Colon (tissue), 2 donors: ENCODE data around the gene KLHDC7B.
"Not testable (repeated sequence)": the region's sequence is repeated elsewhere in the genome, so short reads cannot be mapped to it uniquely, and the experiment has no call there.

Source experiments
- FAIRE-seq: peaks from 2 replicates; lab custom pipeline; 2012; peaks lifted over from hg19 to GRCh38; lab: Jason Lieb, UNC
- donor health status: control.
- donor health status: control.

The KLHDC7B gene

GRCh38 chr22:50517495-50518260 is 28.0 kb upstream of the KLHDC7B start:
- no peak for FAIRE-seq

DNA sequence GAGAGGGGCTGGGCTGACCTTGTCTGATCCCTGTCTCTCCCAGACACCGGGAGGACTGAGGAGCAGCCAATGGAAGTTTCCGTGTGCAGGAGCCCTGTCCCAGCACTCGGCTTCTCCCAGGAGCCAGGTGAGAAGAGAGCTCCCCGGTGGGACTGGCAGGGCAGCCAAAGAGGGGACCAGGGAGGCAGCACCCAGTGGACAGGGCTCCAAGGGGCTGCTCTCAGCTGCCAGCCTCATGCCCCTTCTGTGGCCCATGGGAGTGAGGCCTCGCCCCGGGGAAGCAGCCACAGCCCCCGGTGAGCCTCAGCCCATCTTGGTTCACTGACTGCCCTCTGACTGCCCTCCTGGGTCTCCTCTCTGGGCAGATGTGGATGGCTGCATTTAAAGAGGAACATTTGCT is 27.1 kb upstream of the KLHDC7B start:
- FAIRE-seq = no peak

DNA sequence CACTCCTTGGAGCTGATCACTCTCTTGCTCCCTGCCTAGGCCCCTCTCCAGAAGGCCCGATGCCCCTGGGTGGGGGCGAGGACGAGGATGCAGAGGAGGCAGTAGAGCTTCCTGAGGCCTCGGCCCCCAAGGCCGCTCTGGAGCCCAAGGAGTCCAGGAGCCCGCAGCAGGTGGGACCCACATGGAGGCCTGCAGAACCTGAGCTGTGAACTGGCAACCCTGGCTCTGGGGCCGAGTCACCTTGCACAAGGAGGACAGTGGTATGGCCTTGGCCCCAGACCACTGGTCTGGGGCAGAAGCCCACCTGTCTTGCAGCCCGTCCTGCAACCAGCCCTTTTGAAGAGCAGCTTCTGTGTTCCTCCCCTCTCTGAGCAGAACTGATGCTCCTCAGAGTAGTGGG is 26.5 kb upstream of the KLHDC7B start:
- no peak for FAIRE-seq

DNA sequence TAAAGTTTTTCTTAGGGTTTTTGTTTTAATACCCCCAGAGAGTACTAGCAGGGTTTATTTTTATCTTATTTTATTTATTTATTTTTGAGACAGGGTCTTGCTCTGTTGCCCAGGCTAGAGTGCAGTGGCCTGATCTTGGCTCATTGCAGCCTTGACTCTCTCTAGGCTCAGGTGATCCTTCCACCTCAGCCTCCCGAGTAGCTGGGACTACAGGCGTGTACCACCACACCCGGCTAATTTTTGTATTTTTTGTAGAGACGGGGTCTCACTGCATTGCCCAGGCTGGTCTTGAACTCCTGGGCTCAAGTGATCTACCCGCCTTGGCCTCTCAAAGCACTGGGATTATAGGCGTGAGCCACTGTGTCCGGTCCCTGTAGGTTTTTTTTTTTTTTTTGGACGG is 25.5 kb upstream of the KLHDC7B start:
- not testable (repeated sequence) for FAIRE-seq

DNA sequence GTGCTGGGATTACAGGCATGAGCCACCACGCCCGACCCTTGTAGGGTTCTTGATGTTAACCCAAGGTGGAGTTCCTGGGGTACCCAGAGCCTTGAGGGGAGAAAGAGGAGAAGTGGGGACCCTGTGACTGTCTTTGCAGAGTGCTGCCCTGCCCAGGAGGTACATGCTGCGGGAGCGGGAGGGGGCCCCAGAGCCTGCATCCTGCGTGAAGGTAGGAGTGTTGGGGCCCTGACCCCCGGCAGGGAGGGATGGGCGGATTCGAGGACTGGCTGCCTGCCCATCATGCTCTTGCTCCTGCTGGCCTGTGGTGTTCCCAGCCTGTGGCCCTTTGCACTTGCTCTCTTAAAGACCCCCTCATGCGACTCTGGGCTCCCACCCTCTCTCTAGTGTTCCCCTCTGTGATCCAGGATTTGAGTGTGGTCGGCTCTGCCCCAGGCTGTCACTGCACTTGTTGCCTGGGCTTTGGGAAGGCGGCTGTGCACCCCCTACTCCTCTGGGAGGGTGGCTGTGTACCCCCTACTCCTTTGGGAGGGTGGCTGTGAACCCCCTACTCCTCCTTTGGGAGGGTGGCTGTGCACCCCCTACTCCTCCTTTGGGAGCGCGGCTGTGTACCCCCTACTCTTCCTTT is 24.8 kb upstream of the KLHDC7B start:
- FAIRE-seq = no peak

DNA sequence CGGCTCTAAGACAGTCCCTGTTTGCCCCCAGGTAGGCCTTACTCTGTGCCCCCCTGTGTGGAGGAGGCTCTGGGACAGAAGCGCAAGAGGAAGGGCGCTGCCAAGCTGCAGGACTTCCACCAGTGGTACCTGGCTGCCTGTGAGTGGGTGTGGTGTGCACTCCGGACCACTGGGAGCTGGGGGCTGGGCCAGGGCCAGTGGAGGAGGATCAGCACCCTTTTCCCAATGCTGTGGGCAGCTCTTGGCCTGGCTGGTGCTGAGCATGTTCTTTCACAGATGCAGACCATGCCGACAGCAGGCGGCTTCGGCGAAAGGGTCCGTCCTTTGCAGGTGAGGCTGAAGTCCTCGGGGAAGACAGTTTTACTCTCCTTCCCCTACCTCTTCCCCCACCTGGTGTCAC is 24.0 kb upstream of the KLHDC7B start:
- no peak for FAIRE-seq

GRCh38 chr22:50522208-50522805 is 23.4 kb upstream of the KLHDC7B start:
- no peak for FAIRE-seq

DNA sequence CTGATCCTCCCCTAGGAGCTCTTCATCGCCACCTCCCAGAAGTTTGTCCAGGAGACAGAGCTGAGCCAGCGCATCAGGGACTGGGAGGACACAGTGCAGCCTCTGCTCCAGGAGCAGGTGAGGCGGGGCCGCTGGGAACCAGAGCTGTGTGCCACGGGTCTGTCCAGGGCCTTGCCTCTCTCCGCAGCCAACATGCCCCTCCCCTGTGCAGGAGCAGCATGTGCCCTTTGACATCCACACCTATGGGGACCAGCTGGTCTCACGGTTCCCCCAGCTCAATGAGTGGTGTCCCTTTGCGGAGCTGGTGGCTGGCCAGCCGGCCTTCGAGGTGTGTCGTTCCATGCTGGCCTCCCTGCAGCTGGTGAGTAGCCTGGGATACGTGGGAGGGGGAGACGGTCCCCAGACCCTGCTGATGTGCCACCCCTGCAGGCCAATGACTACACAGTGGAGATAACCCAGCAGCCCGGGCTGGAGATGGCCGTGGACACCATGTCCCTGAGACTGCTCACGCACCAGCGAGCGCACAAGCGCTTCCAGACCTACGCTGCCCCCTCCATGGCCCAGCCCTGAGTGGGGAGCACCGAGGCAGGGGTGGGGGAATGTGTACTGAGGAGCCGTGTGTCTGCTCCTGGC is 22.8 kb upstream of the KLHDC7B start:
- no peak for FAIRE-seq

DNA sequence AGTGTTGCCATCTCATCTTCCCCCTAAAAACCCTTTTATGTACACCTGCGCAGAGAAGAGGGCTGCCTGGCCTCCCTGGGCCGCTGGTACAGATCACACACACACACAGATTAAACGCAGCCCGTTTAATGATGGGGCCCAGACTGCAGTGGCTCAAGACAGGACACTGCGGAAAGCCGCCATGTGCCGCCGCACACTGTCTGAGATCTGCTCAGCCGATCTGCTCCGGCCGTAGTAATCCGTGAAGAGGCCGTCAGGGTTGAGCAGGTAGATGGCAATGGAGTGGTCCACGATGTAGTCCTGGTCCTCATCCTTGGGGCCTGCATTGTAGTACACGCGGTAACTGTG is 22.3 kb upstream of the KLHDC7B start:
- FAIRE-seq = no peak

GRCh38 chr22:50523806-50524675 is 21.7 kb upstream of the KLHDC7B start:
- no peak for FAIRE-seq

DNA sequence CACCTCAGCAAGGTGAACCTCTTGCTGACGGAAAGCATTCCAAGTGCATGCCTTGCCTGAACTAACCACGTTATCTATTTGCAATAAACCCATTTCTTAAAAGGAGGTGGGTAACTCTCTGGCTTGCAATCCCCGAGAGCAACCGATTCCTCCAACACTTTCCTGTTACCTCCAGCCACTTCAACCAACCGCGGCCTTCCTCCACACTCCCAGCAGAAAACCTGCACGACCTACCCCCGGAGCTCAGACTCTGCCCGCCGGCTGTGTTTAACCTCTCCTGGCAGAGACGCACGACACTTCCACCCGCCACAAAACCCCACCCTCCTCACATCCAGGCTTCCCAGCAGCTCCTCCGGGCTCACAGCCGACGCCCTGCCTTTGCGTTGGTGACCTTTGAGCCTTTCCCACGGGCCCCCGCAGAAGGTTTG is 21.0 kb upstream of the KLHDC7B start:
- FAIRE-seq = no peak

GRCh38 chr22:50525104-50525857 is 20.4 kb upstream of the KLHDC7B start, which contains the start of gene SCO2:
SCO2 (minus strand) TSS chr22:50525598; CDS start chr22:50524411, 1,187 bp downstream.
- FAIRE-seq = no peak

DNA sequence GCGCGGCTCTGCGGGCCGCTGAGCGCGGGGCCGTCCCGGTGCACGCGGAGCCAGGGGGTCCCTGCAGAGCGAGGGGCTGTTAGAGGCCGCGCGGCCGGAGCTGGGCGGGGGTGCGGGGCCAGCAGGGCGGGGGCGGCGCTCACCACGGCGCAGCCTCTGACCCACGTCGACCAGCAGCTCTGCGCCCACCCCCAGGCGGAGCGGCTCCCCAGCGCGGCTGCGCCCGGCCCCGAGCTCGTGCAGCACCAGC is 19.9 kb upstream of the KLHDC7B start:
- no peak for FAIRE-seq

DNA sequence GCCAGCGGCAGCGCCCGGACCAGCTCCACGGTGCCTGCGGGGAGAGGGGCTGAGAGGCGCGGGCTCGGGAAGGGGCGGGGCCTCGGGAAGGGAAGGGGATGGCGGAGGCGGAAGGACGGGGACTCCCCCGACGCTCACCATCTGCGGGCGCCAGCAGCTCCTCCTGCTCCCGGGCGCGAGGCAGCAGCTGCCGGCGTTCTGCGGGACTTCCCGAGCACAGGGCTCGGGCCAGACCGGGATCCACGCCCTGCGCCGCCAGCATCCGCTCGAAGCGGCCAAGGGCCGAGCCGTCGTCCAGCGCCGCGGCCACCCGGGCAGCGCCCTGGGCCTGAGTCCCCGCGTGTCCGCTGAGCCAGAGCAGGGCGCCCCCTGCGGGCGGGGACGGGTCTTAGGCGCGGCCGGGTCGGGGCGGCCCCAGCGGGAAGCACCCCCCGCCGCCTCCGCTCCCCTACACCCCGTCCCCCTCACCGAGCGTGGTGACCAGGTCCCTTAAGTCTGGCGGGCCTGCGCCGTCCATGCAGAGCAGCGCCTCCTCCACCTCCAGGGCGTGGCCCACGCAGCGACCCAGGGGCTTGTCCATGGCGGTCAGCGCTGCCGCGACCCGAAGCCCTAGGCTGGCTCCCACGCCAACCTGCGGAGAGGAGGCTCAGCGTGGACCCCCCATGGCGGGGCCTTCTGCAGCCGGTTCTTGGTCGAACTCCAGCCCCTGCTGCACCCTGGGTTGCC is 19.4 kb upstream of the KLHDC7B start:
- no peak for FAIRE-seq

DNA sequence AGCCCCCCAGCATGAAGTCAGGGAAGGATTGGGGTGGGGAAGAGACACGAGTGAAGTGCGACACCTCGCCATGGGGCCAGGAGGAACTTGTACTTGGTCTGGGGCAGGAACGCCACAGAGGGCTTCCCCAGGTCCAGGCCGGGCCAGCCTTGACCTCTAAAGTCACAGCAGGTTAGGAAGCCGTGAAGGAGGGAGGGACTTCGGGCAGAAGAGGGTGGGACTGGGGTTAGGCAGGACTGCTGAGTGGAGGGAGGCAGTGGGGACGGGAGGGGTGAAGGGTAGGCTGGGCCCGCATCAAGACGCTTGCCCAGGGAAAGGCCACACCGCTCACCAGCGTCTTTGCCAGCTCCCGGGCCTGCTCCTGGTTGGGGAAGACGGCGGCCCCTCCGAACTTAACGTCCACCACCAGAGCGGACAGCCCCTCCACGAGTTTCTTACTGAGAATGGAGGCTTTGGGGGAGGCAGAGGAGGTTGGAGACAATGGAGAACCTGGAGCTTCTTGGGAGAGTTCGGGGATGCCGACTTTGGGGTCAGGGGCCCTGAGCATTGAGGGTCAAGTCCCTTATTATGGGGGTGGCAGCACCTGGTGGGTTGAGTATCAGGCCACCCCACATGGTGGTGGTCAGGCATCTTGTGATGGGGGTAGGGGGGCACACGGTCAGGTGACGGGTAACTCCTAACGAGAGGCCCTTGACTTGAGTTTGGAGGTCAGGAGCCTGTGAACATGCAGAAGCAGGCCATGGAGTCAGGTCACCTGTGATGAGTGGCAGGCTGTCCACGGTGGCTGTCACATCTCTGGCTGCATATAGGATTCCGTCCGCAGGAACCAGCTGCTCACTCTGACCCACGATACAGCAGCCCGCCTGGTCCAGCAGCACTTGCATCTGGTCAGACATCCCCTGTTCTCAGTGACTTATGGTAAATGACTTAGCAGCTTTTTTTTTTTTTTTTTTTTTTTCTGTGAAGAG is 18.6 kb upstream of the KLHDC7B start:
- FAIRE-seq = no peak

GRCh38 chr22:50527921-50528681 is 17.6 kb upstream of the KLHDC7B start:
- no peak for FAIRE-seq

- no peak for FAIRE-seq
These were observed 16.9 kb upstream of the KLHDC7B start for GRCh38 chr22:50528682-50529415.

- FAIRE-seq = no peak
These were observed 16.2 kb upstream of the KLHDC7B start for GRCh38 chr22:50529416-50529896.
